GM21529 (cell line): Measurements from ENCODE around the gene RBM33.

Experiments
- ATAC-seq: cut with Tn5 transposase; IDR thresholded peaks from one replicate; pipeline ENCODE4 v1.9.1; 2021; ENCODE audit not compliant: unreplicated experiment

RBM33 gene

GRCh38 chr7:155625557-155625956 lies 18.9 kb upstream of the RBM33 start:
- no peak for ATAC-seq

GRCh38 chr7:155629171-155629570 lies 15.3 kb upstream of the RBM33 start:
- no peak for ATAC-seq

GRCh38 chr7:155631155-155631554 lies 13.3 kb upstream of the RBM33 start:
- no peak for ATAC-seq

GRCh38 chr7:155635817-155636216 lies 8.6 kb upstream of the RBM33 start:
- no peak for ATAC-seq

GRCh38 chr7:155637155-155637554 lies 7.3 kb upstream of the RBM33 start:
- ATAC-seq, result no peak

GRCh38 chr7:155638366-155638765 lies 6.1 kb upstream of the RBM33 start:
- no peak for ATAC-seq

- no peak for ATAC-seq
These were observed 4.4 kb upstream of the RBM33 start for GRCh38 chr7:155639958-155640520.

- ATAC-seq, result no peak
These were observed 3.8 kb upstream of the RBM33 start for GRCh38 chr7:155640629-155641028.

- peak; percentile 15 for ATAC-seq
These were observed 670 bp upstream of the RBM33 start for GRCh38 chr7:155643804-155644177.

- ATAC-seq, result peak; percentile 39
These were observed 579 bp downstream of the RBM33 start for GRCh38 chr7:155644971-155645509.

- ATAC-seq, result no peak
These were observed 1.2 kb downstream of the RBM33 start for GRCh38 chr7:155645662-155646061.

GRCh38 chr7:155646669-155647068 lies 2.2 kb downstream of the RBM33 start:
- ATAC-seq, result no peak

GRCh38 chr7:155647302-155647701 lies 2.8 kb downstream of the RBM33 start:
- no peak for ATAC-seq

GRCh38 chr7:155647734-155648133 lies 3.3 kb downstream of the RBM33 start:
- no peak for ATAC-seq

- ATAC-seq, result no peak
These were observed 4.4 kb downstream of the RBM33 start for GRCh38 chr7:155648752-155649339.

- ATAC-seq, result no peak
These were observed 5.1 kb downstream of the RBM33 start for GRCh38 chr7:155649588-155649987.

GRCh38 chr7:155652156-155653114 lies 8.0 kb downstream of the RBM33 start:
- no peak for ATAC-seq

- ATAC-seq, result no peak
These were observed 9.3 kb downstream of the RBM33 start for GRCh38 chr7:155653803-155654202.

- no peak for ATAC-seq
These were observed 12.4 kb downstream of the RBM33 start for GRCh38 chr7:155656891-155657290.

- peak; percentile 84 for ATAC-seq
These were observed 15.7 kb downstream of the RBM33 start for GRCh38 chr7:155660059-155660757.

GRCh38 chr7:155660758-155661093 lies 16.3 kb downstream of the RBM33 start:
- ATAC-seq, result peak; percentile 68
